HEK293 (cell line): ENCODE measurements around the gene INPP4B.

Experiments
- CTCF ChIA-PET: fragments of 350-600 bp; formaldehyde crosslinking; extraction: SDS; loops from one replicate; lab custom pipeline; 2021; ENCODE audit warnings: antibody characterized with exemption; lab: Yijun Ruan, JAX
- POLR2A ChIA-PET: fragments of 300-600 bp; formaldehyde crosslinking; extraction: SDS; loops from one replicate; lab custom pipeline; 2020; ENCODE audit warnings: antibody characterized with exemption, inconsistent platforms; lab: Yijun Ruan, JAX
- H3K27ac ChIP-seq: fragments of 200-500 bp; sonication (Bioruptor generic); 2 replicates; pipeline ENCODE4 v1.5.1; 2014; ENCODE audit warnings: low read depth, low read length, control low read depth, inconsistent platforms; ENCODE audit errors: extremely low read depth
- H3K36me3 ChIP-seq, 2 experiments: fragments of 200-500 bp in 1 of 2; sonication (Bioruptor generic) in 1 of 2; 1 replicate in 1 of 2; 2 replicates in 1 of 2; pipeline ENCODE4 v1.5.1; 2014 to 2017; ENCODE audit warnings: inconsistent platforms in 2 of 2, low read length in 2 of 2; ENCODE audit not compliant: control insufficient read depth in 2 of 2, insufficient read depth in 1 of 2
- H3K4me1 ChIP-seq: fragments of 200-500 bp; sonication (Bioruptor generic); 2 replicates; pipeline ENCODE4 v1.5.1; 2014; ENCODE audit warnings: mild to moderate bottlenecking, low read length, inconsistent platforms; ENCODE audit not compliant: control insufficient read depth, insufficient read depth
- H3K4me3 ChIP-seq: 2 replicates; pipeline ENCODE4 v1.5.1; 2011; ENCODE audit warnings: low read depth, mild to moderate bottlenecking, control low read depth, low read length, moderate library complexity
- H3K9me3 ChIP-seq: fragments of 200-500 bp; sonication (Bioruptor generic); 2 replicates; pipeline ENCODE4 v1.5.1; 2014; ENCODE audit warnings: low read depth, low read length, inconsistent platforms; ENCODE audit not compliant: control insufficient read depth, insufficient read depth
- FEZF1 ChIP-seq: fragments of 450-650 bp; formaldehyde crosslinking; IDR thresholded peaks from 2 replicates; pipeline ENCODE4 v1.5.1; 2016; ENCODE audit warnings: missing biosample characterization, missing genetic modification characterization
- KLF1 ChIP-seq: fragments of 450-650 bp; formaldehyde crosslinking; IDR thresholded peaks from 2 replicates; pipeline ENCODE4 v1.5.1; 2016; ENCODE audit warnings: missing biosample characterization, missing genetic modification characterization
- MYNN ChIP-seq: fragments of 450-650 bp; formaldehyde crosslinking; IDR thresholded peaks from 2 replicates; pipeline ENCODE4 v1.5.1; 2016; ENCODE audit warnings: missing biosample characterization, missing genetic modification characterization, borderline replicate concordance
- OSR2 ChIP-seq: fragments of 450-650 bp; formaldehyde crosslinking; IDR thresholded peaks from 2 replicates; pipeline ENCODE4 v1.5.1; 2016; ENCODE audit warnings: missing biosample characterization, missing genetic modification characterization
- SALL2 ChIP-seq: fragments of 450-650 bp; formaldehyde crosslinking; IDR thresholded peaks from 2 replicates; pipeline ENCODE4 v1.5.0; 2017; ENCODE audit warnings: missing biosample characterization, mild to moderate bottlenecking, missing genetic modification characterization, borderline replicate concordance
- ZBTB8A ChIP-seq: fragments of 450-650 bp; formaldehyde crosslinking; IDR thresholded peaks from 2 replicates; pipeline ENCODE4 v1.5.1; 2016; ENCODE audit warnings: missing biosample characterization, missing genetic modification characterization
- ZNF146 ChIP-seq: fragments of 450-650 bp; formaldehyde crosslinking; IDR thresholded peaks from 2 replicates; pipeline ENCODE4 v1.5.1; 2016; ENCODE audit warnings: missing biosample characterization, missing genetic modification characterization
- ZNF155 ChIP-seq: fragments of 450-650 bp; formaldehyde crosslinking; IDR thresholded peaks from 2 replicates; pipeline ENCODE4 v1.5.1; 2016; ENCODE audit warnings: missing biosample characterization, missing genetic modification characterization
- ZNF24 ChIP-seq: fragments of 450-650 bp; formaldehyde crosslinking; IDR thresholded peaks from 2 replicates; pipeline ENCODE4 v1.5.1; 2016; ENCODE audit warnings: missing biosample characterization, missing genetic modification characterization
- ZNF292 ChIP-seq: fragments of 450-650 bp; formaldehyde crosslinking; IDR thresholded peaks from 2 replicates; pipeline ENCODE4 v1.5.1; 2016; ENCODE audit warnings: low read depth, missing biosample characterization, missing genetic modification characterization, borderline replicate concordance
- ZNF302 ChIP-seq: fragments of 450-650 bp; formaldehyde crosslinking; IDR thresholded peaks from 2 replicates; pipeline ENCODE4 v1.5.1; 2016; ENCODE audit warnings: missing biosample characterization, missing genetic modification characterization, low read depth
- ZNF394 ChIP-seq: fragments of 450-650 bp; formaldehyde crosslinking; IDR thresholded peaks from 2 replicates; pipeline ENCODE4 v1.5.1; 2016; ENCODE audit warnings: missing biosample characterization, missing genetic modification characterization, mild to moderate bottlenecking, moderate library complexity, borderline replicate concordance
- ZNF529 ChIP-seq: fragments of 450-650 bp; formaldehyde crosslinking; IDR thresholded peaks from 2 replicates; pipeline ENCODE4 v1.5.1; 2017; ENCODE audit warnings: missing genetic modification characterization, missing biosample characterization; ENCODE audit not compliant: insufficient replicate concordance
- ZNF677 ChIP-seq: fragments of 450-650 bp; IDR thresholded peaks from 2 replicates; pipeline ENCODE4 v1.5.0; 2018; ENCODE audit warnings: missing biosample characterization, mild to moderate bottlenecking, missing genetic modification characterization, moderate library complexity
- ZNF747 ChIP-seq: fragments of 450-650 bp; formaldehyde crosslinking; IDR thresholded peaks from 2 replicates; pipeline ENCODE4 v1.5.1; 2016; ENCODE audit warnings: missing biosample characterization, missing genetic modification characterization
- ZNF837 ChIP-seq: fragments of 450-650 bp; formaldehyde crosslinking; IDR thresholded peaks from 2 replicates; pipeline ENCODE4 v1.5.1; 2016; ENCODE audit warnings: missing biosample characterization, missing genetic modification characterization
- TF ChIP-seq, protein P1 (sequence below): fragments of 450-650 bp; formaldehyde crosslinking; optimal IDR thresholded peaks from 2 replicates; pipeline ENCODE3; 2016; ENCODE audit warnings: missing biosample characterization, mild to moderate bottlenecking, missing genetic modification characterization
- TF ChIP-seq, protein P2 (sequence below): fragments of 450-650 bp; IDR thresholded peaks from 2 replicates; pipeline ENCODE4 v1.5.1; 2018; ENCODE audit warnings: missing biosample characterization, mild to moderate bottlenecking, missing genetic modification characterization
- TF ChIP-seq, protein P3 (sequence below): fragments of 450-650 bp; formaldehyde crosslinking; IDR thresholded peaks from 2 replicates; pipeline ENCODE4 v1.5.1; 2017; ENCODE audit warnings: missing biosample characterization, missing genetic modification characterization

The INPP4B gene

DNA sequence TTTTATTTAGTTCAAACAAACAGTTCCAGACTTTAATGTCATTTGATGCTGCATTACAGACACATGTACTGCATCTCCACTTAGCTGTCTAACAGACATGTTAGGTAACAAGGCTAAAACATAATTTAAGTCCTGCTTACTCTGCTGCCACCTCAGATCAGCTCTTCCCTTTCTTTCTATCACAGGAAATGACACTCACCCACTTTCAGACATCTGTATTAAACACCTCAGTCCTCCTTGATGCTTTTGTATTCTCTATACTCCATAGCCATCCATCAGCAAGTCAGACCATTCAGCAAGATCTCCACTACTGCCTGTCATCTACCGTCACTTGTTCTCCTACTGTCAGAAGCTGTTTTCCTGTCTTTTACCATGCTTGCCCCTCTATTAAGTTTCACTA is 804.3 kb downstream of the INPP4B start:
- Histone ChIP-seq H3K9me3 (no peaks in the 10 kb centered on the region), H3K4me1 (no peaks in the 10 kb centered on the region), H3K4me3 (no peak overlapping the region), H3K36me3 (no peaks in the 10 kb centered on the region), H3K27ac (no peak overlapping the region)
- no peak for TF ChIP-seq ZNF24
- TF ChIP-seq ZNF677 (tag by site-specific recombination), result no peak
- TF ChIP-seq ZNF747 (tag by site-specific recombination), result no peak
- no peak for TF ChIP-seq ZNF302
- TF ChIP-seq SALL2 (tag by site-specific recombination), result no peak
- no peak for TF ChIP-seq KLF1 (tag by site-specific recombination)
- TF ChIP-seq, protein P1, sequence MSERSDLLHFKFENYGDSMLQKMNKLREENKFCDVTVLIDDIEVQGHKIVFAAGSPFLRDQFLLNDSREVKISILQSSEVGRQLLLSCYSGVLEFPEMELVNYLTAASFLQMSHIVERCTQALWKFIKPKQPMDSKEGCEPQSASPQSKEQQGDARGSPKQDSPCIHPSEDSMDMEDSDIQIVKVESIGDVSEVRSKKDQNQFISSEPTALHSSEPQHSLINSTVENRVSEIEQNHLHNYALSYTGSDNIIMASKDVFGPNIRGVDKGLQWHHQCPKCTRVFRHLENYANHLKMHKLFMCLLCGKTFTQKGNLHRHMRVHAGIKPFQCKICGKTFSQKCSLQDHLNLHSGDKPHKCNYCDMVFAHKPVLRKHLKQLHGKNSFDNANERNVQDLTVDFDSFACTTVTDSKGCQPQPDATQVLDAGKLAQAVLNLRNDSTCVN (tag by site-specific recombination), result no peak
- TF ChIP-seq, protein P2, sequence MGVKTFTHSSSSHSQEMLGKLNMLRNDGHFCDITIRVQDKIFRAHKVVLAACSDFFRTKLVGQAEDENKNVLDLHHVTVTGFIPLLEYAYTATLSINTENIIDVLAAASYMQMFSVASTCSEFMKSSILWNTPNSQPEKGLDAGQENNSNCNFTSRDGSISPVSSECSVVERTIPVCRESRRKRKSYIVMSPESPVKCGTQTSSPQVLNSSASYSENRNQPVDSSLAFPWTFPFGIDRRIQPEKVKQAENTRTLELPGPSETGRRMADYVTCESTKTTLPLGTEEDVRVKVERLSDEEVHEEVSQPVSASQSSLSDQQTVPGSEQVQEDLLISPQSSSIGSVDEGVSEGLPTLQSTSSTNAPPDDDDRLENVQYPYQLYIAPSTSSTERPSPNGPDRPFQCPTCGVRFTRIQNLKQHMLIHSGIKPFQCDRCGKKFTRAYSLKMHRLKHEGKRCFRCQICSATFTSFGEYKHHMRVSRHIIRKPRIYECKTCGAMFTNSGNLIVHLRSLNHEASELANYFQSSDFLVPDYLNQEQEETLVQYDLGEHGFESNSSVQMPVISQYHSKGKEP (tag by site-specific recombination), result no peak
- TF ChIP-seq ZNF155 (tag by site-specific recombination), result no peak
- TF ChIP-seq ZNF292 (tag by site-specific recombination), result no peak
- TF ChIP-seq ZBTB8A (tag by site-specific recombination), result no peak
- TF ChIP-seq ZNF146 (tag by site-specific recombination), result no peak
- TF ChIP-seq ZNF837, result no peak
- CTCF ChIA-PET, result no interaction called here
- POLR2A ChIA-PET, result no interaction called here

DNA sequence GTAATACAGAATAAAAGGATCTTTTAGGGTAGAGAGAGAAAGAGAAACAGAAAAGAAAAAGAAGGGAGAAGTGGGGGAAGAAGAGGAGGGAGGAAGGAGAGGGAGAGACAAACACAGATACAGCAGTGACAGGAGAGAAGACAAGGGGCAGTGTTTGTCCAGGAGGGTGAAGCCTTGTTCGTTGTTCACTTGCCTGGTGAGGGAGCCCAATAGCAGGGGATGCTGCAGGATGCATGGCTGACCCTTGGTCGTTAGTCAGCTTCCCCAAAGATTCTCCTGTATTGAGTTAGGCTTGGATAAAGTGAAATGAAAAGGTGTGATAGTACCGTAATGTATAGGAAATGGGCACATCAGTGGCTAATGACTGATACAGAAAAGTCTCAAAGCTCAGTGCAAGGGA is 806.1 kb downstream of the INPP4B start:
- CTCF ChIA-PET, result interaction anchor here (1.3 kb wide), 1 partner anchor 549 kb away, joined by 3 read pairs; no protein-coding TSS in a partner anchor
- Histone ChIP-seq H3K4me3 (no peak overlapping the region), H3K27ac (no peak overlapping the region), H3K9me3 (no peaks in the 10 kb centered on the region), H3K4me1 (no peaks in the 10 kb centered on the region), H3K36me3 (no peaks in the 10 kb centered on the region)
- POLR2A ChIA-PET, result no interaction called here
- TF ChIP-seq ZNF394 (tag by site-specific recombination) (no peak), FEZF1 (tag by site-specific recombination) (no peak), ZNF529 (tag by site-specific recombination) (no peak), MYNN (tag by site-specific recombination) (no peak), OSR2 (tag by site-specific recombination) (no peak)
- TF ChIP-seq, protein P3, sequence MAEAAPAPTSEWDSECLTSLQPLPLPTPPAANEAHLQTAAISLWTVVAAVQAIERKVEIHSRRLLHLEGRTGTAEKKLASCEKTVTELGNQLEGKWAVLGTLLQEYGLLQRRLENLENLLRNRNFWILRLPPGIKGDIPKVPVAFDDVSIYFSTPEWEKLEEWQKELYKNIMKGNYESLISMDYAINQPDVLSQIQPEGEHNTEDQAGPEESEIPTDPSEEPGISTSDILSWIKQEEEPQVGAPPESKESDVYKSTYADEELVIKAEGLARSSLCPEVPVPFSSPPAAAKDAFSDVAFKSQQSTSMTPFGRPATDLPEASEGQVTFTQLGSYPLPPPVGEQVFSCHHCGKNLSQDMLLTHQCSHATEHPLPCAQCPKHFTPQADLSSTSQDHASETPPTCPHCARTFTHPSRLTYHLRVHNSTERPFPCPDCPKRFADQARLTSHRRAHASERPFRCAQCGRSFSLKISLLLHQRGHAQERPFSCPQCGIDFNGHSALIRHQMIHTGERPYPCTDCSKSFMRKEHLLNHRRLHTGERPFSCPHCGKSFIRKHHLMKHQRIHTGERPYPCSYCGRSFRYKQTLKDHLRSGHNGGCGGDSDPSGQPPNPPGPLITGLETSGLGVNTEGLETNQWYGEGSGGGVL (tag by site-specific recombination), result no peak
